ENCODE measurements around the gene CABLES2.
A peak's percentile ranks its signal among the peaks of the same experiment; 100 is the strongest.

CABLES2 gene, protein sequence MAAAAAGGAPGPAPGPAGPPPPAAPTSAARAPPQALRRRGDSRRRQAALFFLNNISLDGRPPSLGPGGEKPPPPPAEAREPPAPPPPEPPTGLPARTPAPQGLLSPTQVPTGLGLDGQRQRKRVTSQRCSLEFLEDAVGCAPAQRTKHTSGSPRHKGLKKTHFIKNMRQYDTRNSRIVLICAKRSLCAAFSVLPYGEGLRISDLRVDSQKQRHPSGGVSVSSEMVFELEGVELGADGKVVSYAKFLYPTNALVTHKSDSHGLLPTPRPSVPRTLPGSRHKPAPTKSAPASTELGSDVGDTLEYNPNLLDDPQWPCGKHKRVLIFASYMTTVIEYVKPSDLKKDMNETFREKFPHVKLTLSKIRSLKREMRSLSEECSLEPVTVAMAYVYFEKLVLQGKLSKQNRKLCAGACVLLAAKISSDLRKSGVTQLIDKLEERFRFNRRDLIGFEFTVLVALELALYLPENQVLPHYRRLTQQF

GRCh38 chr20:62407221-62407992, at the start of gene CABLES2:
Gene CABLES2, minus strand, starts transcription at chr20:62407285. Its CDS starts 9 bp downstream, at chr20:62407276.
- peak; percentile 78 to 87 for DNase-seq (ENCODE audit: low read depth in 1 of 2, low spot score in 1 of 2)

DNA sequence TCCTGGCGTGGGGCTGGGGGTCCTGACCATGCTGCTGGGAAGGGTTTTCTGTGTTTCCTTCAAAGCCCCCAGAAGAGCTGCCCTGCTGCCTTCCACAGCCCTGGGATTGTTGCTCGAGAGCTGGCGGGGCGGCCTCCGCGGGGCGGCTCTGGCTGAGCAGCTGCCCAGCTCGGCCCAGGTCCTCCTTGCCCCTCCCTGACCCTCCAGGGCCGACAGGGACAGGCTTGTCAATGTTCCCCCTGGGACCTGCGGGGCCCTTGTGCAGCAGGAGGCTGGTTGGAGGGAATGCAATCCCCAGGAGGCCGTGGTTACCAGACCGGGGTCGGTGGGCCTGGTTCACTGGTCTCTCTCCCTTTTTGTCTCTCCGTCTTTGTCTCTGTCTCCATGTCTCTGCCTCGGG, 48.8 kb upstream of the CABLES2 start:
- no peak for DNase-seq (ENCODE audit: low read depth in 1 of 2, low spot score in 1 of 2)

- DNase-seq (ENCODE audit: low read depth in 1 of 2, low spot score in 1 of 2), result no peak
These were observed 48.0 kb upstream of the CABLES2 start for GRCh38 chr20:62454904-62455636.

DNA sequence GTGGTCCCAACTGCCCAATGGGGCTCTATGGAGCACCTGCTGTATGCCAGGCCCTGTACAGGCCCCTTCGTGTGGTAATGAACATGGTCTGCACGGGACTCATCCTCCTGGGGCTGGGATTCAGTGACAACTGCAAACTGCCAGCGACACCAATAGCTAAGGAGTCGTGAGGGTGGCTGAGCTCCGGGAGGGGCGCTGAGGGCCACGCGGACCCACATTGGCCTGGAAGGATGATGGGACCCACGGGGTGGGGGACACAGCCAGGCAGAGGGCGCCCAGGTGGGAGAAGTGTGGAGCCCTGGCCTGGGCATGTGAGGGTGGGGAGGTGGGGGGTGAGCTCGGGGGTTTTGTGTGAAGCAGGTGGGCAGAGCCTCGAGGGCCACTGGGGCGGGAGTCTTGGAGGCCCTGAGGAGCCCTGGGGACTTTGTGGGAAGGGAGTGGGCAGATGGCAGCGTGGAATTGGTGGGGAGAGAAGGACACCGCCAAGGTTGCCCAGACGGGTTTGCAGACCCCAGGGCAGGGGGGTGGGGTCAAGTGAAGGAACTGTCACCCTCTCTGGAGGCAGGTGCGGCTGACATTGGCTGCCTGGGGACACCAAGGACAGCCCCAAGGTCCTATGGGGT, 46.2 kb upstream of the CABLES2 start:
- DNase-seq (ENCODE audit: low read depth in 1 of 2, low spot score in 1 of 2), result no peak

- no peak for DNase-seq (ENCODE audit: low read depth in 1 of 2, low spot score in 1 of 2)
These were observed 45.5 kb upstream of the CABLES2 start for GRCh38 chr20:62452475-62453095.

GRCh38 chr20:62451970-62452369, 44.9 kb upstream of the CABLES2 start:
- no peak for DNase-seq (ENCODE audit: low read depth in 1 of 2, low spot score in 1 of 2)

- DNase-seq (ENCODE audit: low read depth in 1 of 2, low spot score in 1 of 2), result no peak
These were observed 44.2 kb upstream of the CABLES2 start for GRCh38 chr20:62451156-62451767.

DNA sequence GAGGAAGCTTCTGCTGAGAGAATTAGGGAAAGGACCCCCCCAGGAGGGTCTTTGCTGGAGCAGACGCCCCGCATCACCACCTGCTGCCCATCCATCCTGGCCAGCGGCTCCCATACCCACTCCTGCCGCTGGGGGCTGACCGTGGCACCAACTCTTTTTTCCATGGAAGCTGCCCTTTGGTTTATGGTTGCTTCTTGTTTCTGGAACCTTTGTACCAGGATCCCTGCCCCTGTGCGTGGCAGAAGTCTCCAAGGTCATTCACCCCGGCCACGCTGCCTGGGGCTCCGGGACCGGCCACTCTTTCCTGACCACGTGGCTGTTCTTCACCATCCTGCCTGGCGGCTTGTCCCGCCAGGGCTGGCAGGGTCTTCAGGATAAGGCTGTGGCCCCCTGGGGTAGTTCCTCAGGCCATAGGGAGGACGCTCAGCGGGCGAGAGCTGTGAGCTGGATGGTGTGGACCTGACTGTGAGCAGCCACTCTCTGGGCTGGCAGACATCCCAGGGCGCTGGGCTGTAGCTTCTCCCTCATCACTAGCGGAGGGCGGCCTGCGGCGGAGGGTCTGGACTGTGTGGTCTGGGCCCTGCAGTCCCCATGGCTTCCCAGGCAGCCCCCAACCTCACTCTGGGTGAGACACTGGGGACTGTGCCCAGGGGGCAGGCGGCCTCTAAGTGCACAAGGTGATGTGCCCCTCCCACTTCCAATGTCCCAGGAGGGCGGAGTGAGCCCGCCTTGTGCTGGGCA, 43.0 kb upstream of the CABLES2 start:
- no peak for DNase-seq (ENCODE audit: low read depth in 1 of 2, low spot score in 1 of 2)

- no peak for DNase-seq (ENCODE audit: low read depth in 1 of 2, low spot score in 1 of 2)
These were observed 41.7 kb upstream of the CABLES2 start for GRCh38 chr20:62448788-62449187.

DNA sequence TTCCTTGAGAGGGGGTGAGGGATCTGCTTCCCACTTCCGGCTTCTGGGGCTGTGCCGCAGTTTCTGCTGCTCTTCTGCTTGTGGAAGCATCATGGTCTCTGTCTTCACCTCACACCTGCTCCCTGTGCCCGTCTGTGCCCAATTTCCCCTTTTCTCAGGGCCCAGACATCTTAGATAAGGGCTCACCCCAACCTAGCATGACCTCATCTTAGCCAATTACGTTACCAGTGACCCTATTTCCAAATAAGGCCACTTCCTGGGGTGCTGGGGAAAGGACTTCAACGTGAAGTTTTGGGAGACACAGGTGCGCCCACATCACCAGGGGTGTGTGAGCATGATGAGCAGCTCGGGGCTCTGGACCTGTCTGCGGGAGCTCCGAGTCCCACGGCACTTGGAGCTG, 41.0 kb upstream of the CABLES2 start:
- no peak for DNase-seq (ENCODE audit: low read depth in 1 of 2, low spot score in 1 of 2)

GRCh38 chr20:62446888-62447869, 40.1 kb upstream of the CABLES2 start:
- no peak for DNase-seq (ENCODE audit: low read depth in 1 of 2, low spot score in 1 of 2)

- no peak for DNase-seq (ENCODE audit: low read depth in 1 of 2, low spot score in 1 of 2)
These were observed 39.4 kb upstream of the CABLES2 start for GRCh38 chr20:62446481-62446880.

DNA sequence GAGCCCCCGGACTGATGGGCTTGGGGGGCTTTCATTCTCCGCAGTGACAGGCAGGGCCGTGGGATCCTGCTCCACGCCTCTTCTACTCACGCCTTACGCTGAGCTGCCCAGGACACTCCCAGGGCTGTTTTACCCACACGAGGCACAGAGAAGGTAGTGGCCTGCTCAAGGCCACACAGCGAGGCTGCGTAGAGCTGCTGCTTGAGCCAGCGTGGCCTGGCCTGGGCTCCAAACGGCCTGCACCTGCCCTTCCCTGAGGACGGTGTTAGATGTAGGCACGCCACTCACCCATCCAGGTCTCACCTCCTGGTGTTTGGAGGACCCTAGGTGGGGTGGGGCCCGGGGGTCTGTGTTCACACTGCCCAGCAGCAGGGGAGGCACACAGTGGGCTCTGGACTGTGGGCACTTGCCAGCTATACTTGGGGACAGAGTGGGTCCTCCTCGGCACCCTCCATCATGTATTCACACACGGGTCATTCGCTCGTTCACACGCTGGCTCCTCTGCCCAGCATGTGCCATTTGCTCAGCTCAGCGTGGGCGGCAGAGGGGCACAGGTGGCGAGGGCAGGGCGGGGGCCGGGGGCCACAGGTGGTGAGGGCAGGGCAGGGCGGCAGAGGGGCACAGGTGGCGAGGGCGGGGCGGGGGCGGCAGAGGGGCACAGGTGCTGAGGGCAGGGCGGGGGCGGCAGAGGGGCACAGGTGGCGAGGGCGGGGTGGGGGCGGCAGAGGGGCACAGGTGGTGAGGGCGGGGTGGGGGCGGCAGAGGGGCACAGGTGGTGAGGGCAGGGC, 38.7 kb upstream of the CABLES2 start:
- no peak for DNase-seq (ENCODE audit: low read depth in 1 of 2, low spot score in 1 of 2)

DNA sequence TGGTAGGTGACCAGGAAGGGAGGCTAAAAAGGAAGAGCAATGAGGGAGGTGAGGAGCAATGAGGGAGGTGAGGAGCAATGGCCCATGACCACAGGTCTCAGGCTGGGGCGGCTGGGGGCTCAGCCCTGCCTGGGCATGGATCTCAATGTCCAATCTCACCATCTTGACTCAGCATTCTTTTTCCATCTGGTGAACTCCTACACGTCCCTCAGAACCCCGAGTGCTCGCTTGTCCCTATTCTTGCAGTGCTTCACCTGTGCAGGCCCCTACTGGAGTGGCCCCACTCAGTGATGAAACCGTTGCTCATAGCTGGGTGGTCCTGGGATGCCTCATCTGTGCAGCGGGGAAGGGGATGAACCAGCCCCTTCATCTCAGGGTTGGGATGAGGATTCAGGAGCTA, 37.2 kb upstream of the CABLES2 start:
- DNase-seq (ENCODE audit: low read depth in 1 of 2, low spot score in 1 of 2), result no peak

DNA sequence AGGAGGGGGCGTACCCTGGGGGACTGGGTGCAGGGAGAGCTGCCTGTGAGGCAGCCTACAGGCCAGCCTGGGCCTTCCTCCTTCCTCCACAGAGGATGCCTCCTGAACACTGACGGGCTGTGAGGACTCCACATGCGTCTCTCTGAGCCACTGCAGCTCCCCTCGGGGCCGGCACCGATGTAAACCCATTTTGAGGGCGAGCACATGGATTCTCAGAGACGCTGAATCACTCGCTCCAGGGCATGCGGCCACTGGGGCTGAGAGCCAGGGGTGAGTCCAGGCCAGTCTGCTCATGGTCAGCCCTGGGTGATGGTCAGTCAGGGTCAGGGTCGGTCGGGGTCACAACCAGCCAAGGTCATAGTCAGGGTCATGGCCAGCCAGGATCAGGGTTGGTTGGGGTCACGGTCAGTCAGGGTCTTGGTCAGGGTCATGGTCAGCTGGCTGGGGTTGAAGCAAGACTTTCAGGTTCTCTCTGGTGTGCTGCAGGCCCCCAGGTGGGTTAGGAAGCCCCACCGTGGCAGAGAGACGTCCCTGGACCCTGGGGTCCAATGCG, 35.0 kb upstream of the CABLES2 start:
- no peak for DNase-seq (ENCODE audit: low read depth in 1 of 2, low spot score in 1 of 2)

- no peak for DNase-seq (ENCODE audit: low read depth in 1 of 2, low spot score in 1 of 2)
These were observed 32.1 kb upstream of the CABLES2 start for GRCh38 chr20:62439218-62439617.

- DNase-seq (ENCODE audit: low read depth in 1 of 2, low spot score in 1 of 2), result no peak
These were observed 30.8 kb upstream of the CABLES2 start for GRCh38 chr20:62437927-62438326.
